ENCODE data around the gene COX7A2. TPM values are rescaled to one million over a fixed set of nuclear protein-coding genes. Genes with fewer than 3 reads are reported as not detected.
A peak's percentile ranks its signal among the peaks of the same experiment; 100 is the strongest.

The COX7A2 gene
- total RNA-seq, 2 experiments from 2014 or later, result 577 to 592 TPM

- CTCF ChIA-PET, result interaction anchor here (0.7 kb wide), 1 partner anchor 1499 kb away, joined by 3 read pairs; no protein-coding TSS in a partner anchor
- Mint-ChIP-seq H3K4me1 (ENCODE audit: low read depth) (peaks cover 13% of the 10 kb centered on the region), H3K36me3 (ENCODE audit: low read depth) (no peaks in the 10 kb centered on the region), H3K27me3 (ENCODE audit: low read depth) (peaks cover 37% of the 10 kb centered on the region), H3K9me3 (no peaks in the 10 kb centered on the region), H3K4me3 (no peak overlapping the region), H3K27ac (no peak overlapping the region)
- intact Hi-C loops (cut with micrococcal nuclease), result no loop called here
- DNase-seq, result no peak
Observed at GRCh38 chr6:75213112-75213511, 30.5 kb downstream of the COX7A2 start.

- Mint-ChIP-seq H3K27me3 (ENCODE audit: low read depth) (peaks cover 47% of the 10 kb centered on the region), H3K4me3 (no peak overlapping the region), H3K9me3 (no peaks in the 10 kb centered on the region), H3K36me3 (ENCODE audit: low read depth) (no peaks in the 10 kb centered on the region), H3K4me1 (ENCODE audit: low read depth) (peaks cover 22% of the 10 kb centered on the region), H3K27ac (no peak overlapping the region)
- CTCF ChIA-PET, result interaction anchor here (0.6 to 6.0 kb wide), 17 partner anchors 9 to 1541 kb away, joined by 3 to 64 read pairs (median 3); no protein-coding TSS in a partner anchor
- intact Hi-C loops (cut with micrococcal nuclease), result loop anchor here (1.0 kb wide), 1 partner anchor 314 kb away; no protein-coding TSS in a partner anchor
- DNase-seq, result no peak
Observed at GRCh38 chr6:75211920-75212590, 31.5 kb downstream of the COX7A2 start.

- CTCF ChIA-PET, result interaction anchor here (0.6 to 6.0 kb wide), 33 partner anchors 9 to 1540 kb away, joined by 3 to 64 read pairs (median 5); partner anchors contain the start of gene COX7A2
- DNase-seq, result peak; percentile 66
- Mint-ChIP-seq H3K36me3 (ENCODE audit: low read depth) (no peaks in the 10 kb centered on the region), H3K4me3 (no peak overlapping the region), H3K9me3 (no peaks in the 10 kb centered on the region), H3K27ac (no peak overlapping the region), H3K27me3 (ENCODE audit: low read depth) (peaks cover 52% of the 10 kb centered on the region), H3K4me1 (ENCODE audit: low read depth) (peaks cover 30% of the 10 kb centered on the region)
- intact Hi-C loops (cut with micrococcal nuclease), result loop anchor here (1.0 kb wide), 1 partner anchor 315 kb away; no protein-coding TSS in a partner anchor
Observed at GRCh38 chr6:75210885-75211739, 32.5 kb downstream of the COX7A2 start.

- H3K36me3 Mint-ChIP-seq (ENCODE audit: low read depth), result no peaks in the 10 kb centered on the region
- CTCF ChIA-PET, result interaction anchor here (0.5 to 6.0 kb wide), 42 partner anchors 9 to 1533 kb away, joined by 3 to 64 read pairs (median 4); partner anchors contain the start of gene COX7A2
- no peak overlapping the region for H3K27ac Mint-ChIP-seq
- intact Hi-C loops (cut with micrococcal nuclease), result loop anchor here (1.0 to 10.0 kb wide), 9 partner anchors 62 to 1532 kb away; no protein-coding TSS in a partner anchor
- no peaks in the 10 kb centered on the region for H3K9me3 Mint-ChIP-seq
- DNase-seq, result no peak
- peaks cover 62% of the 10 kb centered on the region for H3K27me3 Mint-ChIP-seq (ENCODE audit: low read depth)
- peaks cover 48% of the 10 kb centered on the region for H3K4me1 Mint-ChIP-seq (ENCODE audit: low read depth)
- no peak overlapping the region for H3K4me3 Mint-ChIP-seq
Observed at GRCh38 chr6:75209184-75209723, 34.3 kb downstream of the COX7A2 start.

GRCh38 chr6:75208298-75209183 is 35.1 kb downstream of the COX7A2 start:
- H3K27ac Mint-ChIP-seq, result no peak overlapping the region

GRCh38 chr6:75206576-75207342 is 36.8 kb downstream of the COX7A2 start:
- H3K27me3 Mint-ChIP-seq (ENCODE audit: low read depth), result peaks cover 79% of the 10 kb centered on the region
- DNase-seq, result no peak
- H3K4me3 Mint-ChIP-seq, result peak overlapping the region; percentile 63
- intact Hi-C loops (cut with micrococcal nuclease), result loop anchor here (5.0 to 10.0 kb wide), 5 partner anchors 272 to 1529 kb away; no protein-coding TSS in a partner anchor
- CTCF ChIA-PET, result interaction anchor here (0.7 to 6.0 kb wide), 4 partner anchors 122 to 1352 kb away, joined by 3 to 64 read pairs (median 20); no protein-coding TSS in a partner anchor
- H3K36me3 Mint-ChIP-seq (ENCODE audit: low read depth), result no peaks in the 10 kb centered on the region
- peaks cover 60% of the 10 kb centered on the region for H3K4me1 Mint-ChIP-seq (ENCODE audit: low read depth)
- H3K9me3 Mint-ChIP-seq, result no peaks in the 10 kb centered on the region
- H3K27ac Mint-ChIP-seq, result no peak overlapping the region

More at GRCh38 chr6:75208298-75209183, 35.1 kb downstream of the COX7A2 start:
- H3K4me3 Mint-ChIP-seq, result peak overlapping the region; percentile 48
- peaks cover 51% of the 10 kb centered on the region for H3K4me1 Mint-ChIP-seq (ENCODE audit: low read depth)
- H3K27me3 Mint-ChIP-seq (ENCODE audit: low read depth), result peaks cover 68% of the 10 kb centered on the region
- DNase-seq, result peak; percentile 91
- intact Hi-C loops (cut with micrococcal nuclease), result loop anchor here (1.0 to 10.0 kb wide), 10 partner anchors 62 to 1531 kb away; no protein-coding TSS in a partner anchor
- H3K9me3 Mint-ChIP-seq, result no peaks in the 10 kb centered on the region
- no peaks in the 10 kb centered on the region for H3K36me3 Mint-ChIP-seq (ENCODE audit: low read depth)
- CTCF ChIA-PET, result interaction anchor here (0.5 to 6.0 kb wide), 47 partner anchors 8 to 1532 kb away, joined by 3 to 64 read pairs (median 4); partner anchors contain the start of gene COX7A2

- DNase-seq, result peak; percentile 13
- no peak within 1 kb of the TSS for H3K27ac Mint-ChIP-seq
Observed at GRCh38 chr6:75205776-75206575, 37.6 kb downstream of the COX7A2 start, which contains the start of gene COL12A1. Gene COL12A1, minus strand, starts transcription at chr6:75206053. Its CDS starts 3,261 bp downstream, at chr6:75202792.

GRCh38 chr6:75204959-75205775 is 38.4 kb downstream of the COX7A2 start:
- Mint-ChIP-seq H3K27ac (no peak overlapping the region), H3K36me3 (ENCODE audit: low read depth) (no peaks in the 10 kb centered on the region), H3K27me3 (ENCODE audit: low read depth) (peaks cover 80% of the 10 kb centered on the region), H3K4me1 (ENCODE audit: low read depth) (peaks cover 58% of the 10 kb centered on the region), H3K9me3 (no peaks in the 10 kb centered on the region), H3K4me3 (peak overlapping the region; percentile 59)
- CTCF ChIA-PET, result interaction anchor here (0.6 to 2.6 kb wide), 5 partner anchors 48 to 1467 kb away, joined by 3 to 10 read pairs (median 7); no protein-coding TSS in a partner anchor
- peak; percentile 20 for DNase-seq
- intact Hi-C loops (cut with micrococcal nuclease), result loop anchor here (1.0 to 10.0 kb wide), 10 partner anchors 270 to 1528 kb away; no protein-coding TSS in a partner anchor

More at GRCh38 chr6:75205776-75206575, 37.6 kb downstream of the COX7A2 start, which contains the start of gene COL12A1:
- CTCF ChIA-PET, result interaction anchor here (0.6 to 6.0 kb wide), 2 partner anchors 48 to 1114 kb away, joined by 3 to 64 read pairs; no protein-coding TSS in a partner anchor
- Mint-ChIP-seq H3K4me1 (ENCODE audit: low read depth) (peaks cover 58% of the 10 kb centered on the region), H3K27me3 (ENCODE audit: low read depth) (peaks cover 81% of the 10 kb centered on the region), H3K36me3 (ENCODE audit: low read depth) (no peaks in the 10 kb centered on the region), H3K4me3 (peak within 1 kb of the TSS; percentile 63), H3K9me3 (no peaks in the 10 kb centered on the region)
- intact Hi-C loops (cut with micrococcal nuclease), result loop anchor here (2.0 to 10.0 kb wide), 6 partner anchors 271 to 1529 kb away; no protein-coding TSS in a partner anchor
